ENCODE data around the gene RNF145.
"Not testable (repeated sequence)": the region's sequence is repeated elsewhere in the genome, so short reads cannot be mapped to it uniquely, and the experiment has no call there.

Gene RNF145

GRCh38 chr5:159187719-159188118 is 21.6 kb downstream of the RNF145 start:
- no peak for DNase-seq

GRCh38 chr5:159186319-159186718 is 23.0 kb downstream of the RNF145 start:
- no peak for DNase-seq

- no peak for DNase-seq
Observed at GRCh38 chr5:159185773-159186172, 23.6 kb downstream of the RNF145 start.

- DNase-seq: no peak
Observed at GRCh38 chr5:159184858-159185381, 24.4 kb downstream of the RNF145 start.

- DNase-seq: no peak
Observed at GRCh38 chr5:159184236-159184635, 25.1 kb downstream of the RNF145 start.

GRCh38 chr5:159183247-159183646 is 26.1 kb downstream of the RNF145 start:
- no peak for DNase-seq

- no peak for DNase-seq
Observed at GRCh38 chr5:159182691-159183090, 26.7 kb downstream of the RNF145 start.

- DNase-seq: no peak
Observed at GRCh38 chr5:159181651-159182050, 27.7 kb downstream of the RNF145 start.

- DNase-seq: no peak
Observed at GRCh38 chr5:159181152-159181551, 28.2 kb downstream of the RNF145 start.

- DNase-seq: no peak
Observed at GRCh38 chr5:159179529-159180305, 29.6 kb downstream of the RNF145 start.

- peak in 1 of 5 donors; percentile 38 for DNase-seq
Observed at GRCh38 chr5:159178978-159179377, 30.4 kb downstream of the RNF145 start.

- peak in 1 of 5 donors; percentile 14 for DNase-seq
Observed at GRCh38 chr5:159175547-159175946, 33.8 kb downstream of the RNF145 start.

GRCh38 chr5:159174511-159175168 is 34.7 kb downstream of the RNF145 start:
- DNase-seq: no peak

- DNase-seq: no peak
Observed at GRCh38 chr5:159171274-159171673, 38.1 kb downstream of the RNF145 start.

- DNase-seq: no peak
Observed at GRCh38 chr5:159170021-159170420, 39.3 kb downstream of the RNF145 start.

GRCh38 chr5:159166416-159166815 is 42.9 kb downstream of the RNF145 start:
- no peak for DNase-seq

- no peak for DNase-seq
Observed at GRCh38 chr5:159163701-159164046, 45.7 kb downstream of the RNF145 start.

- no peak for DNase-seq
Observed at GRCh38 chr5:159163027-159163700, 46.2 kb downstream of the RNF145 start.

- no peak for DNase-seq
Observed at GRCh38 chr5:159161361-159162214, 47.8 kb downstream of the RNF145 start.

GRCh38 chr5:159158553-159159091 is 50.7 kb downstream of the RNF145 start:
- not testable (repeated sequence) for DNase-seq

GRCh38 chr5:159157552-159157951 is 51.8 kb downstream of the RNF145 start:
- DNase-seq: no peak

Measured in T-helper 1 cell (primary cell).